ENCODE data around the gene GPC6.

Gene GPC6

GRCh38 chr13:94333131-94333820, 1106.7 kb downstream of the GPC6 start:
- no peak overlapping the region for H3K4me3 ChIP-seq (ENCODE audit: severe bottlenecking)
- TF ChIP-seq CTCF (IDR thresholded peaks at IDR 0.05; ENCODE audit: poor library complexity, severe bottlenecking) = no peak
- peaks cover 13% of the 10 kb centered on the region for H3K4me1 ChIP-seq (ENCODE audit: insufficient read depth, poor library complexity, severe bottlenecking)
- ATAC-seq (ENCODE audit: low read depth) (no peak), DNase-seq (ENCODE audit: low spot score) (no peak)
- no peaks in the 10 kb centered on the region for H3K36me3 ChIP-seq (ENCODE audit: low read depth)
- H3K27ac ChIP-seq (ENCODE audit: poor library complexity, severe bottlenecking) = no peak overlapping the region
- H3K9me3 ChIP-seq (ENCODE audit: severe bottlenecking) = no peaks in the 10 kb centered on the region
- no peaks in the 10 kb centered on the region for H3K27me3 ChIP-seq (ENCODE audit: insufficient read depth, poor library complexity, severe bottlenecking)

GRCh38 chr13:94335761-94336526, 1109.3 kb downstream of the GPC6 start:
- H3K4me1 ChIP-seq (ENCODE audit: insufficient read depth, poor library complexity, severe bottlenecking) = no peaks in the 10 kb centered on the region
- ATAC-seq (ENCODE audit: low read depth) (peak; percentile 57; the same call in 2 of the 3 replicates), DNase-seq (ENCODE audit: low spot score) (no peak)
- TF ChIP-seq CTCF (IDR thresholded peaks at IDR 0.05; ENCODE audit: poor library complexity, severe bottlenecking) = no peak
- no peak overlapping the region for H3K27ac ChIP-seq (ENCODE audit: poor library complexity, severe bottlenecking)
- H3K9me3 ChIP-seq (ENCODE audit: severe bottlenecking) = no peaks in the 10 kb centered on the region
- no peak overlapping the region for H3K4me3 ChIP-seq (ENCODE audit: severe bottlenecking)
- no peaks in the 10 kb centered on the region for H3K27me3 ChIP-seq (ENCODE audit: insufficient read depth, poor library complexity, severe bottlenecking)
- no peaks in the 10 kb centered on the region for H3K36me3 ChIP-seq (ENCODE audit: low read depth)

- no peaks in the 10 kb centered on the region for H3K9me3 ChIP-seq (ENCODE audit: severe bottlenecking)
- no peak overlapping the region for H3K27ac ChIP-seq (ENCODE audit: poor library complexity, severe bottlenecking)
- TF ChIP-seq CTCF (IDR thresholded peaks at IDR 0.05; ENCODE audit: poor library complexity, severe bottlenecking) = no peak
- H3K4me1 ChIP-seq (ENCODE audit: insufficient read depth, poor library complexity, severe bottlenecking) = no peaks in the 10 kb centered on the region
- no peak overlapping the region for H3K4me3 ChIP-seq (ENCODE audit: severe bottlenecking)
- DNase-seq (ENCODE audit: low spot score) (no peak), ATAC-seq (ENCODE audit: low read depth) (no peak)
- H3K36me3 ChIP-seq (ENCODE audit: low read depth) = no peaks in the 10 kb centered on the region
- H3K27me3 ChIP-seq (ENCODE audit: insufficient read depth, poor library complexity, severe bottlenecking) = no peaks in the 10 kb centered on the region
Measured at GRCh38 chr13:94339116-94339687, 1112.6 kb downstream of the GPC6 start.

- H3K4me1 ChIP-seq (ENCODE audit: insufficient read depth, poor library complexity, severe bottlenecking) = peaks cover 14% of the 10 kb centered on the region
- DNase-seq (ENCODE audit: low spot score) (no peak), ATAC-seq (ENCODE audit: low read depth) (no peak)
- H3K27ac ChIP-seq (ENCODE audit: poor library complexity, severe bottlenecking) = no peak overlapping the region
- H3K4me3 ChIP-seq (ENCODE audit: severe bottlenecking) = no peak overlapping the region
- H3K27me3 ChIP-seq (ENCODE audit: insufficient read depth, poor library complexity, severe bottlenecking) = no peaks in the 10 kb centered on the region
- no peaks in the 10 kb centered on the region for H3K36me3 ChIP-seq (ENCODE audit: low read depth)
- TF ChIP-seq CTCF (IDR thresholded peaks at IDR 0.05; ENCODE audit: poor library complexity, severe bottlenecking) = no peak
- H3K9me3 ChIP-seq (ENCODE audit: severe bottlenecking) = no peaks in the 10 kb centered on the region
Measured at GRCh38 chr13:94342436-94343242, 1116.0 kb downstream of the GPC6 start.
